GM12874 (cell line): Measurements from ENCODE around the gene SS18.

Experiments used
- TF ChIP-seq, protein P1 (sequence below): IDR thresholded peaks from 2 replicates; pipeline ENCODE4 v1.5.1; 2011; ENCODE audit warnings: low read depth, mild to moderate bottlenecking, control low read depth, low read length, moderate library complexity; ENCODE audit not compliant: insufficient read depth

The SS18 gene

DNA sequence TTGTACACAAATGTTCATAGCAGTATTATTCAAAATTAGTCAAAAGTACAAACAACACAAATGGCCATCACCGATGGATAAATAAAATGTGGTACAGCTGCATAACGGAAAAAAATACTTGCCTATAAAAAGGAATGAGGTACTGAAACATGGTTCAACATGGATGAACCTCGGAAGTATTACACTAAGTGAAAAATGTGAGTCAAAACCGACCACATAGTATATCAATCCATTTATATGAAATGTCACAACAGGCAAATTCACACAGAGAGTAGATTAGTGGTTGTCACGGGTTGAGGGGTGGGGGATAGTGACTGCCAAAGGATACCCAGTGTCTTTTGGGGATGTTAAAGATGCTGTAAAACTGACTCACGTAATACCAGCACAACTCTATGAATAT is 3.5 kb downstream of the SS18 start:
- TF ChIP-seq, protein P1, sequence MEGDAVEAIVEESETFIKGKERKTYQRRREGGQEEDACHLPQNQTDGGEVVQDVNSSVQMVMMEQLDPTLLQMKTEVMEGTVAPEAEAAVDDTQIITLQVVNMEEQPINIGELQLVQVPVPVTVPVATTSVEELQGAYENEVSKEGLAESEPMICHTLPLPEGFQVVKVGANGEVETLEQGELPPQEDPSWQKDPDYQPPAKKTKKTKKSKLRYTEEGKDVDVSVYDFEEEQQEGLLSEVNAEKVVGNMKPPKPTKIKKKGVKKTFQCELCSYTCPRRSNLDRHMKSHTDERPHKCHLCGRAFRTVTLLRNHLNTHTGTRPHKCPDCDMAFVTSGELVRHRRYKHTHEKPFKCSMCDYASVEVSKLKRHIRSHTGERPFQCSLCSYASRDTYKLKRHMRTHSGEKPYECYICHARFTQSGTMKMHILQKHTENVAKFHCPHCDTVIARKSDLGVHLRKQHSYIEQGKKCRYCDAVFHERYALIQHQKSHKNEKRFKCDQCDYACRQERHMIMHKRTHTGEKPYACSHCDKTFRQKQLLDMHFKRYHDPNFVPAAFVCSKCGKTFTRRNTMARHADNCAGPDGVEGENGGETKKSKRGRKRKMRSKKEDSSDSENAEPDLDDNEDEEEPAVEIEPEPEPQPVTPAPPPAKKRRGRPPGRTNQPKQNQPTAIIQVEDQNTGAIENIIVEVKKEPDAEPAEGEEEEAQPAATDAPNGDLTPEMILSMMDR = no peak

DNA sequence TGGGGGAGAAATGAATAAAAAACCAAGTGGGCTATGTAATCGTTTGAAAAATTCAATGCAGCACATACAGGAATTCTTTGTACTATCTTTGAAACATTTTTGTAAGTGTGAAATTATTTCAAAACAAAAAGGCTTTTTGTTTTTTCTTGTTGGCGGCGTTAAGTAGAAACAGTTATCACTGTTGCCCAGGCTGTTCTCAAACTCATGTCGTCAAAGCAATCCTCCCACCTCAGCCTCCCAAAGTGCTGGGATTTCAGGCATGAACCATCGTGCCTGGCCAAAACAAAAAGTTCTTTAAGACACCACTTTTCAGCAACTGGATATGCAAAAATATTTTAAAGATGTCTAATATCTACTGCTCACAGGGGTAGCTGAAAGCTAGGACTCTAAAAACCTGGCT is 5.4 kb downstream of the SS18 start:
- TF ChIP-seq, protein P1 = no peak

DNA sequence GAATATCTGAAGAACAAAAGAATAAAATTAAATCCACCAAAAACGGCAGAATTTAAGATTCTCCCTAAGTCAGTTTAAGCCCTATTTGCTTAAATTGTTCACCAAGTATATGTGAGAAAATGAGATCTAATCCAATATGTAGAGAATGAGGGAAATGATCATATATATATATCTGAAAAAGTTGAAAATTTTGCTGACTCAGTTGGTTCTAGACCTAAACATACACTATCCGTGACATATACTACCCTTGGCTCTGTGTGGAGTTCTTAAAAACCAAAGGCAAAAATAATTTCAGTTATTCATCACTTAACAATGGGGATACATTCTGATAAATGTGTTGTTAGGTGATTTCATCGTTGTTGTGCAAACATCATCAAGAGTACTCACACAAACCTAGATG is 7.3 kb downstream of the SS18 start:
- TF ChIP-seq, protein P1 = no peak

DNA sequence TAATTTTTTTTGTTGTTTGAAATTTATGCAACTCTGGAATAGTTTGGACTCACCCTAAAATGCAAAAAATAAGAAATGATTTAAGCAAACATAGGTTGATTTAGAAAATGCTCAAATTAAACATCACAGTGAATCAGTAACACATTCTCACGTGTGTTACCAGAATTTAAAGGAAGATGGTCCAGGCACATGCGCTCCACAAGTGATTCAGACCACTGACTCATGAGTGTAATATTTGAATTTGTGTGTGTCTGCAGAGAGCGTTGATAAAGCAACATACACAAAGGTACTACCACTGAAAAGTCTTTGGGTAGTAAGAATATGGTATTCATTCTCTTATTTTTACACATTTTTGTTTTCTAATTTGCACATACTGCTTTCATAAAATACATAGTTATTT is 7.9 kb downstream of the SS18 start:
- TF ChIP-seq, protein P1 = no peak

DNA sequence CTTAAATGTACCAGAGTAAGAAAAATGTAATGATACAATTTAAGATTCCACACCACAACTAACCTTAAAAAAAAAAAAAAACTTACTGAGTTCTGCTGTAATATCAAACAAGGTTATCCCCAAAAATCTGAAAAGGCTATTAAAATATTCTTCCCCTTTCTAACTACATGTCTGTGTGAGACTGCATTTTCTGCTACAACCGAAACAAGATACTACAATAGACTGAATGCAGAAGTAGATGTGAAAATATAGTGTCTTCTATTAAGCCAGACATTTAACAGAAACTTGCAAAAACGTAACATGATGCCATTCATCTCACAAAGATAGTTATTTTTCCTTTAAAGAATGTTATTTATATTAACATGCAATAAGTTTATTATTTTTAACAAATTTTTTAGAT is 16.2 kb downstream of the SS18 start:
- TF ChIP-seq, protein P1 = no peak

DNA sequence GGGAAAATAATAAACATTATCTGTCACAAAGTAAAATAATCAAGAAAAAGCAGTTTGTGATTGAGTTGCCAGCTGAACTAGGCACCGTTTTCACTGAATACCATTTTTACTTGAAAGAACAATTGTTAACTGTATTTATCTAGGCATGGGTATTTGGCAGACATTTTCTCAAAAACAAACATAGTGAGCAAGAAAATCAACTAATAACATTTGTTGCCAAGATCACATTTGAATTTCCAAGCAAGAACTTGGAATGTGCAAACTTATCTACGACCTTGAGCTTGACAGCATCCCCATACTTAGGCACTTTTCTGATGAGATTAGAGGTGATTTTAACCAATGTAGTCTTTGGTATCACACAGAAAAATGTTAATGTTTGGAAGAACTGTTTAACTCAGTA is 16.7 kb downstream of the SS18 start:
- TF ChIP-seq, protein P1 = no peak

DNA sequence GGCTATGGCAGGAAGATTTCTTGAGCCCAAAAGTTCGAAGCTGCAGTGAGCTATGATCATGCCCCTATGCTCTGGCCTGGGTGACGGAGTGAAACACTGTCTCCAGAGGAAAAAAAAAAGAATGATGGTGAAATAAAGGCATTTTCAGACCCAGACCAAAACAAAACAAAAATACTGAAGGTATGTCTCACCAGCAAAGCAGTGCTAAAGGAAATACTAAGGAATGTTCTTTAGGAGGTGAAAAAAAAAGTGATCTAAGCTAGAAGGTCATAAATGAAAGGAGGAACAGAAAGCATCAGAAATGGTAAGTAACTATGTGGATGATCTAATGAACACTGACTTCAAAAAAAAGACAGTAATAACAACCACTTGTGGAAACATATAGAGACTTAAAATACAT is 18.7 kb downstream of the SS18 start:
- TF ChIP-seq, protein P1 = no peak

DNA sequence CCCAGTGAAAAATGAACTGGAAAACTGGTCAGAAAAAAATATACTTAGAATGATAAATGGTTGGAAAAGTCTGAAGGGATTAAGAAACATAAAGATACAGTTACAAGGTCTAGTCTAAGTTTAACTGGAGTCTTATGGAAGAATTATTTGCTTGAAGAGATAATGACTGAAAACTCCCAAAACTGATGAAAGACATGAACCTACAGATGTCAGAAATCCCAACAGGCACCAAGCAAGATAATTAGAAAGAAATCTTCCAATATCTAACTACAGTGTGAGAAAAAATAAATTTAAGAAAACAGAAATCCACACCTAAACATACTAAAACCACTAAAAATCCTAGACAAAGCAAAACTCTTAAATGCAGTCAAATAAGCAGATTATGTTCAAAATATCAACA is 19.4 kb downstream of the SS18 start:
- TF ChIP-seq, protein P1 = no peak
